CD4-positive, alpha-beta T cell treated with Interleukin-4 for 4 hours (primary cell): Measurements from ENCODE around the gene CDC42BPG.

Experiments used
- DNase-seq: peaks from one replicate; pipeline ENCODE4 v3.0.0-alpha.2; 2020

The CDC42BPG gene

GRCh38 chr11:64786308-64786707, 58.1 kb downstream of the CDC42BPG start:
- no peak for DNase-seq

- no peak for DNase-seq
These were observed 59.5 kb downstream of the CDC42BPG start for GRCh38 chr11:64784813-64785581.

- peak; percentile 100 for DNase-seq
These were observed 65.8 kb downstream of the CDC42BPG start, which contains the start of gene SF1 for GRCh38 chr11:64778473-64779298. Gene SF1 (minus strand): TSS chr11:64778542. CDS start chr11:64778392, 150 bp downstream.

- DNase-seq, result no peak
These were observed 66.3 kb downstream of the CDC42BPG start for GRCh38 chr11:64778223-64778472.

GRCh38 chr11:64777449-64778222, 66.8 kb downstream of the CDC42BPG start:
- peak; percentile 73 for DNase-seq

GRCh38 chr11:64776875-64777274, 67.6 kb downstream of the CDC42BPG start:
- no peak for DNase-seq

- DNase-seq, result no peak
These were observed 68.0 kb downstream of the CDC42BPG start for GRCh38 chr11:64776425-64776824.

- DNase-seq, result no peak
These were observed 70.3 kb downstream of the CDC42BPG start for GRCh38 chr11:64774144-64774543.
